ENCODE measurements around the gene TRPM2. TPM values are rescaled to one million over a fixed set of nuclear protein-coding genes. Genes with fewer than 3 reads are reported as not detected.

Gene TRPM2
- total and polyA plus RNA-seq, 2 of the 4 experiments (the other 2 are of a cell fraction), result not detected

DNA sequence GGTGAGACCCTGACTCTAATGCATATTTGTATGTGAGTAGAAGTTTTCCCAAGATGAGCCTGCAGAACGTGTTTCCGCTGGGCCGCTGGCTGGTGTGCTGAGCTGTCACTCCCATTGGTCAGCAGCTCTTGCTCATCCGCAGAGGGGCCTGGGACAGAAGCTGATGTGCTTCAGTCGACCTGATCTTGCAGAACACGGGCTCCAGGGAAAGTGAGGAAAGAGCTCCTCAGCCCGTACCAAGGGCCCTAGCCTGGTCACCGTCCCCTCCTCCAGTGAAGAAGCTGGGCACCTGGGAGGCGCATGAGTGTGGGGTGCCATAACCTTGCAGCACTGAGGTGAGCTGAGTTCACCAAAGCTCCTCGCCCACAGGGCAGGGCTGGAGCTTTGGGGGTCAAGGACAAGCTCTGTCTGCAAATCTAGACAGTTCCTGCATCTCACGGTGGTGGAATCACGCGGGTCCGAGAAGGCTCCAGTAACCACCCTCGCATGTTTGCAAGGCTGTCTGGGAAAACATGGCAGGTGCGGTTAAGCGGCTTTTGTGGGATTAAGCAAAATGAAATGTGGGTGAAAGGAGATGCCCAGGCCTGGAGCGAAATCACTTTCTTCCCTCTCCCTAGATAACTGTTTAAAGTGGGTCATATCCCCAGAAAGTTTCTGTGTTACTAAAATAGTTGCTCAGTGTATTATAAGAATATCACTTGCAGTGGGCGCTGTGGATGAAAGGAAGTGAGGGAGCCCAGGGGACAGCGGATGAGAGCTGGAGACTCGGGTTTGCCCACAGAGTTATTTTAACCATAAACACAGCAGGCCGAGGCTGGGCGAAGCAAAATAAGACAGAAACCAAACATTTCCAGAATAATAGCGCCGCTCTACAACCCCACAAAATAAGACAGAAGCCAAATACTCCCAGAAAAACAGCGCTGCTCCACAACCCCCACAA lies 68.8 kb downstream of the TRPM2 start:
- Histone ChIP-seq H3K9ac (ENCODE audit: low read depth, low read length) (no peak overlapping the region), H2AFZ (replicated peaks; ENCODE audit: low read length, poor library complexity) (peak overlapping the region; percentile 23), H2BK20ac (ENCODE audit: low read depth, low read length) (no peak overlapping the region), H2BK5ac (ENCODE audit: low read depth, low read length, poor library complexity, severe bottlenecking) (no peak overlapping the region), H3K4ac (ENCODE audit: low read depth, low read length) (no peak overlapping the region), H2AK5ac (ENCODE audit: low read depth, low read length) (no peak overlapping the region), H3K27ac (ENCODE audit: insufficient read depth, low read length) (no peak overlapping the region), H3K4me2 (ENCODE audit: low read depth, low read length) (no peak overlapping the region), H3K27me3 (ENCODE audit: control insufficient read depth, insufficient read depth, low read length) (no peaks in the 10 kb centered on the region), H3K79me1 (ENCODE audit: low read depth in 1 of 2, low read length in 2 of 2) (no peaks in the 10 kb centered on the region), H3K14ac (replicated peaks; ENCODE audit: low read depth, low read length) (no peak overlapping the region), H3K23ac (ENCODE audit: low read depth, low read length) (no peak overlapping the region), H2BK15ac (ENCODE audit: low read depth, low read length) (no peak overlapping the region), H3K18ac (ENCODE audit: low read depth, low read length) (no peak overlapping the region), H2BK120ac (ENCODE audit: low read depth, low read length) (no peak overlapping the region), H3K56ac (ENCODE audit: extremely low read depth, insufficient read depth, low read length) (no peak overlapping the region), H3K4me1 (ENCODE audit: control insufficient read depth, insufficient read depth, low read length) (no peaks in the 10 kb centered on the region), H3K4me3 (ENCODE audit: insufficient read depth, low read depth, low read length) (no peak overlapping the region), H3K36me3 (ENCODE audit: control insufficient read depth, insufficient read depth, low read length) (no peaks in the 10 kb centered on the region), H4K91ac (ENCODE audit: insufficient read depth, low read depth, low read length) (no peak overlapping the region), H4K5ac (ENCODE audit: low read depth, low read length) (no peak overlapping the region), H2AK9ac (replicated peaks; ENCODE audit: low read depth, low read length, poor library complexity) (no peak overlapping the region), H3K9me3 (ENCODE audit: control insufficient read depth, insufficient read depth, low read length) (peaks cover 28% of the 10 kb centered on the region), H4K8ac (ENCODE audit: low read depth in 2 of 2, low read length in 2 of 2) (no peak overlapping the region), H4K20me1 (ENCODE audit: insufficient read depth, low read length) (no peaks in the 10 kb centered on the region), H3K9me1 (ENCODE audit: insufficient read depth, low read length) (no peaks in the 10 kb centered on the region)
- in situ Hi-C loops (cut with MboI; ENCODE audit: low sequenced_read_pairs), result no loop called here
- intact Hi-C loops (cut with micrococcal nuclease), result no loop called here
- dilution Hi-C loops (cut with HindIII; ENCODE audit: low sequenced_read_pairs, unreplicated experiment), result no loop called here
- WGBS, 2 experiments (ENCODE audit: extremely low coverage in 2 of 2, insufficient read length in 1 of 2), result 47% methylated on average over 6 of the region's 26 CpGs; no CpG with 5 or more reads in 1 of the 2 experiments
- no peak for TF ChIP-seq FOS (IDR thresholded peaks at IDR 0.05; ENCODE audit: low read depth, low read length)
- no peak for TF ChIP-seq CEBPB (IDR thresholded peaks at IDR 0.05; ENCODE audit: low read depth, low read length)
- no peak for TF ChIP-seq MXI1 (IDR thresholded peaks at IDR 0.05; ENCODE audit: borderline replicate concordance, low read depth, low read length)
- no peak for TF ChIP-seq RCOR1 (IDR thresholded peaks at IDR 0.05; ENCODE audit: insufficient replicate concordance, low read length)
- TF ChIP-seq RAD21 (IDR thresholded peaks at IDR 0.05; ENCODE audit: low read length), result no peak
- ChIA-PET CTCF (interaction anchor here (0.5 kb wide), 1 partner anchor 66 kb away, joined by 3 read pairs; no protein-coding TSS in a partner anchor), POLR2A (ENCODE audit: unreplicated experiment) (no interaction called here)
- no peak for ATAC-seq (ENCODE audit: low read depth)
- BruUV-seq (replicated peaks), result no TSS peak
- DNase-seq, result no peak

Measured in IMR-90 (cell line).